Stimulated activated CD8-positive, alpha-beta memory T cell treated with anti-CD3 and anti-CD28 coated beads, Interleukin-4, amount 100 ng/mL, for 1 hour (primary cell): ENCODE results near the gene SMYD3.
"Not testable (repeated sequence)": the region's sequence is repeated elsewhere in the genome, so short reads cannot be mapped to it uniquely, and the experiment has no call there.

Experiments used
- DNase-seq, 2 donors: peaks; one replicate each; pipeline ENCODE4 v3.0.0-alpha.2; 2020; ENCODE audit warnings: low read depth in 2 of 2, low spot score in 1 of 2

The SMYD3 gene

GRCh38 chr1:245997471-245998258, 509.4 kb downstream of the SMYD3 start:
- DNase-seq = no peak

GRCh38 chr1:245996811-245997210, 510.3 kb downstream of the SMYD3 start:
- no peak for DNase-seq

- DNase-seq = no peak
Measured at GRCh38 chr1:245995474-245995873, 511.6 kb downstream of the SMYD3 start.

GRCh38 chr1:245991266-245991665, 515.8 kb downstream of the SMYD3 start:
- DNase-seq = no peak

- DNase-seq = no peak
Measured at GRCh38 chr1:245990315-245991022, 516.6 kb downstream of the SMYD3 start.

GRCh38 chr1:245988393-245989078, 518.5 kb downstream of the SMYD3 start:
- DNase-seq = no peak

GRCh38 chr1:245987997-245988392, 519.1 kb downstream of the SMYD3 start:
- no peak for DNase-seq

GRCh38 chr1:245987577-245987976, 519.5 kb downstream of the SMYD3 start:
- DNase-seq = no peak

GRCh38 chr1:245987219-245987545, 519.9 kb downstream of the SMYD3 start:
- no peak for DNase-seq

- DNase-seq = no peak
Measured at GRCh38 chr1:245986404-245987218, 520.5 kb downstream of the SMYD3 start.

- DNase-seq = no peak
Measured at GRCh38 chr1:245984390-245985155, 522.5 kb downstream of the SMYD3 start.

GRCh38 chr1:245983294-245983967, 523.6 kb downstream of the SMYD3 start:
- DNase-seq = no peak

GRCh38 chr1:245979589-245979988, 527.5 kb downstream of the SMYD3 start:
- DNase-seq = no peak

GRCh38 chr1:245978915-245979314, 528.2 kb downstream of the SMYD3 start:
- no peak for DNase-seq

GRCh38 chr1:245972476-245972875, 534.6 kb downstream of the SMYD3 start:
- no peak for DNase-seq

GRCh38 chr1:245971711-245972085, 535.4 kb downstream of the SMYD3 start:
- no peak for DNase-seq

GRCh38 chr1:245971076-245971710, 535.9 kb downstream of the SMYD3 start:
- DNase-seq = not testable (repeated sequence)

- no peak for DNase-seq
Measured at GRCh38 chr1:245969283-245969682, 537.8 kb downstream of the SMYD3 start.

- no peak for DNase-seq
Measured at GRCh38 chr1:245968775-245969174, 538.3 kb downstream of the SMYD3 start.

GRCh38 chr1:245965398-245965797, 541.7 kb downstream of the SMYD3 start:
- no peak for DNase-seq
